Measurements from ENCODE around the gene LCT. TPM values are rescaled to one million over a fixed set of nuclear protein-coding genes. Genes with fewer than 3 reads are reported as not detected.
"Not testable (repeated sequence)": the region's sequence is repeated elsewhere in the genome, so short reads cannot be mapped to it uniquely, and the experiment has no call there.

Gene LCT
- total and polyA plus RNA-seq, 2 of the 13 experiments (the other 11 are each of a cell fraction or from before 2014, with no cell fraction given): not detected

GRCh38 chr2:135795641-135796040 is 41.3 kb downstream of the LCT start:
- H3K79me2 ChIP-seq (ENCODE audit: insufficient read depth, low read length); CTCF ChIA-PET (ENCODE audit: low intra/inter-chr PET ratio, low total read pairs); H3K4me1 ChIP-seq (ENCODE audit: insufficient read depth, low read length); H3K27me3 ChIP-seq (ENCODE audit: control insufficient read depth in 1 of 2, insufficient read depth in 2 of 2, low read length in 2 of 2); POLR2A ChIA-PET; H3K4me2 ChIP-seq (ENCODE audit: low read depth, low read length); H4K20me1 ChIP-seq (ENCODE audit: insufficient read depth, low read length); H3K4me3 ChIP-seq (replicated peaks in 1 of 3; ENCODE audit: insufficient read depth in 1 of 3, low read depth in 2 of 3, low read length in 3 of 3); DNase-seq (ENCODE audit: low spot score); H3K9ac ChIP-seq (ENCODE audit: insufficient read depth, low read depth, low read length); H3K27ac ChIP-seq (ENCODE audit: extremely low read length, insufficient read depth, low read length); H3K36me3 ChIP-seq (replicated peaks in 1 of 2; ENCODE audit: control insufficient read depth in 1 of 2, insufficient read depth in 2 of 2, low read length in 2 of 2); H2AFZ ChIP-seq (ENCODE audit: low read length); BruUV-seq (replicated peaks): not testable (repeated sequence)
- peak; percentile 38; the same call in 2 of the 3 replicates for ATAC-seq
- peak; percentile 63 for FAIRE-seq
- TF ChIP-seq ZNF770 (CRISPR knock-in tag; IDR thresholded peaks at IDR 0.05) (peak; percentile 75), CTCF (CRISPR knock-in tag; IDR thresholded peaks at IDR 0.05) (0 out of 2 replicates have a peak, but pooled peaks have one; percentile 13), STAG1 (CRISPR knock-in tag; IDR thresholded peaks at IDR 0.05) (peak; percentile 6; the same call in 1 of the 2 replicates)
- intact Hi-C loops (cut with micrococcal nuclease; ENCODE audit: unreplicated experiment) (loop anchor here (2.0 kb wide), 1 partner anchor 791 kb away; no protein-coding TSS in a partner anchor), in situ Hi-C loops (cut with HindIII; ENCODE audit: extremely low pct_ligation_motif_present, low pct_unique_long_range_greater_than_20kb) (loop anchor here (10.0 kb wide), 1 partner anchor 801 kb away; no protein-coding TSS in a partner anchor)
- H3K9me3 ChIP-seq (ENCODE audit: low read length): peaks cover 13% of the 10 kb centered on the region
- 22% methylated on average over 4 of the region's 4 CpGs for WGBS (ENCODE audit: low lambda C conversion rate)

Measured in HepG2 (cell line).